Measurements from ENCODE around the gene PON2. TPM values are rescaled to one million over a fixed set of nuclear protein-coding genes. Genes with fewer than 3 reads are reported as not detected.

The PON2 gene
- total and polyA plus RNA-seq, 2 donors (not counting 1 experiment from before 2014, with no cell fraction given) = 7.5 to 8.3 TPM

DNA sequence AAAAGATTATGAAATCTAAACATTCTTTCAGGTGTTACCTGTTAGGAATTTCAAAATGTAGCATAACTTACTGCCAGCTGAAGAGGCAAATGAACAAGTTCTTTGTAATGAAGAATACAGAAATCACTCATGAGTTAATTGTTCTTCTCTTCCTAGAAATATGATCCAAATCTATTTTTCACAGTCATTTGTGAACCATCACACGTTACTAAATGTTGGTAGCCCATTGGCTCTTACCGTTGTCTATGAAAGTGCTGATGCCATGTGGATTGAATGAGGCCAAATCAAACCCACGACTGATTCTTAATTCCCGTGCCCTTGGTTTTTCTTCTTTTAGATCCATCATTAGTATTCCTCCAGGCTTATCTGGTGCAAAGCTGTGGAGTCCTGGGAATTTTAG, 22.8 kb downstream of the PON2 start:
- Histone ChIP-seq H3K27me3 (replicated peaks in 1 of 4; ENCODE audit: control extremely low read depth in 1 of 4, control insufficient read depth in 3 of 4, insufficient read depth in 4 of 4, low read length in 3 of 4) (no peaks in the 10 kb centered on the region), H3K79me2 (ENCODE audit: control insufficient read depth, insufficient read depth, low read length) (no peaks in the 10 kb centered on the region), H2AFZ (ENCODE audit: insufficient read depth, low read depth, low read length, poor library complexity, severe bottlenecking) (no peak overlapping the region), H3K4me2 (replicated peaks; ENCODE audit: low read depth, low read length, poor library complexity, severe bottlenecking) (no peak overlapping the region), H3K4me3 (ENCODE audit: control extremely low read depth in 1 of 5, extremely low read depth in 1 of 5, insufficient read depth in 1 of 5, low read depth in 2 of 5, low read length in 4 of 5) (no peak overlapping the region), H3K4me1 (ENCODE audit: control insufficient read depth in 2 of 2, insufficient read depth in 2 of 2, low read length in 2 of 2) (no peaks in the 10 kb centered on the region), H3K27ac (ENCODE audit: low read length in 2 of 2) (no peak overlapping the region), H4K20me1 (ENCODE audit: control insufficient read depth, insufficient read depth, low read length, poor library complexity, severe bottlenecking) (no peaks in the 10 kb centered on the region), H3K9me3 (ENCODE audit: control extremely low read depth in 1 of 3, control insufficient read depth in 2 of 3, insufficient read depth in 1 of 3, low read length in 2 of 3) (no peaks in the 10 kb centered on the region), H3K36me3 (replicated peaks in 1 of 2; ENCODE audit: control extremely low read depth in 1 of 2, control insufficient read depth in 1 of 2, extremely low read depth in 1 of 2, insufficient read depth in 2 of 2, low read length in 1 of 2) (peaks cover 0 to 2% of the 10 kb centered on the region in 2 experiments), H3K9ac (ENCODE audit: low read length) (no peak overlapping the region)
- Mint-ChIP-seq H3K4me1 (no peaks in the 10 kb centered on the region), H3K27me3 (no peaks in the 10 kb centered on the region), H3K27ac (no peak overlapping the region), H3K9me3 (ENCODE audit: insufficient read depth) (no peaks in the 10 kb centered on the region), H3K4me3 (no peak overlapping the region)
- DNase-seq (no peak), ATAC-seq (ENCODE audit: low read depth) (no peak)
- WGBS (ENCODE audit: insufficient coverage) = no CpG with 5 or more reads among the region's 4 CpGs
- ChIA-PET POLR2A (no interaction called here), CTCF (no interaction called here)
- TF ChIP-seq, protein P1, sequence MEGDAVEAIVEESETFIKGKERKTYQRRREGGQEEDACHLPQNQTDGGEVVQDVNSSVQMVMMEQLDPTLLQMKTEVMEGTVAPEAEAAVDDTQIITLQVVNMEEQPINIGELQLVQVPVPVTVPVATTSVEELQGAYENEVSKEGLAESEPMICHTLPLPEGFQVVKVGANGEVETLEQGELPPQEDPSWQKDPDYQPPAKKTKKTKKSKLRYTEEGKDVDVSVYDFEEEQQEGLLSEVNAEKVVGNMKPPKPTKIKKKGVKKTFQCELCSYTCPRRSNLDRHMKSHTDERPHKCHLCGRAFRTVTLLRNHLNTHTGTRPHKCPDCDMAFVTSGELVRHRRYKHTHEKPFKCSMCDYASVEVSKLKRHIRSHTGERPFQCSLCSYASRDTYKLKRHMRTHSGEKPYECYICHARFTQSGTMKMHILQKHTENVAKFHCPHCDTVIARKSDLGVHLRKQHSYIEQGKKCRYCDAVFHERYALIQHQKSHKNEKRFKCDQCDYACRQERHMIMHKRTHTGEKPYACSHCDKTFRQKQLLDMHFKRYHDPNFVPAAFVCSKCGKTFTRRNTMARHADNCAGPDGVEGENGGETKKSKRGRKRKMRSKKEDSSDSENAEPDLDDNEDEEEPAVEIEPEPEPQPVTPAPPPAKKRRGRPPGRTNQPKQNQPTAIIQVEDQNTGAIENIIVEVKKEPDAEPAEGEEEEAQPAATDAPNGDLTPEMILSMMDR (IDR thresholded peaks at IDR 0.05) = no peak
- TF ChIP-seq EZH2 (IDR thresholded peaks at IDR 0.05; ENCODE audit: borderline replicate concordance, insufficient read depth, low read depth, low read length, poor library complexity, severe bottlenecking) = no peak
- intact Hi-C loops (cut with micrococcal nuclease) = no loop called here

DNA sequence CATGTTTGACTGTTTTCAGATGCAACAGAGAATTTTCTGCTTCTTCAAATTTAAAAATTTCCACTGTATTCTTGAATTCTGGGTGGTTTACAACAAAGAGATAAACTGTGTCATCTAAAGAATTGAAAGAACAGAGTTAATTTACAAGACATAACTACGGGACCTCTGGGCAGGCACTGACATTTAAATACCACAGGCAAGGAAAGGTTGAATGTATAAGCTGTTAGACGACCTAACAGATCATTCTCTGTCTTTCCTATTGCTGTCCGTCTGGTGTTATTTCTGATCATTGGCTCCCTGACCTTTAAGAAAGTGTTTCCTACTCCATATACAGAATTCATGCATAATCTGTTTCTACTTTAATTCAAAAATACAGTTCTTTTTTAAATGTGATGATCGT, 23.2 kb downstream of the PON2 start:
- no peak for DNase-seq
- Mint-ChIP-seq H3K4me3 (no peak overlapping the region), H3K9me3 (ENCODE audit: insufficient read depth) (no peaks in the 10 kb centered on the region), H3K4me1 (no peaks in the 10 kb centered on the region), H3K27ac (no peak overlapping the region), H3K27me3 (no peaks in the 10 kb centered on the region)
- Histone ChIP-seq H3K4me3 (ENCODE audit: control extremely low read depth in 1 of 5, extremely low read depth in 1 of 5, insufficient read depth in 1 of 5, low read depth in 2 of 5, low read length in 4 of 5) (no peak overlapping the region), H4K20me1 (ENCODE audit: control insufficient read depth, insufficient read depth, low read length, poor library complexity, severe bottlenecking) (no peaks in the 10 kb centered on the region), H3K9ac (ENCODE audit: low read length) (no peak overlapping the region), H3K27ac (ENCODE audit: low read length in 2 of 2) (no peak overlapping the region), H3K4me2 (replicated peaks; ENCODE audit: low read depth, low read length, poor library complexity, severe bottlenecking) (no peak overlapping the region), H3K36me3 (replicated peaks in 1 of 2; ENCODE audit: control extremely low read depth in 1 of 2, control insufficient read depth in 1 of 2, extremely low read depth in 1 of 2, insufficient read depth in 2 of 2, low read length in 1 of 2) (peaks cover 0 to 2% of the 10 kb centered on the region in 2 experiments), H3K27me3 (replicated peaks in 1 of 4; ENCODE audit: control extremely low read depth in 1 of 4, control insufficient read depth in 3 of 4, insufficient read depth in 4 of 4, low read length in 3 of 4) (no peaks in the 10 kb centered on the region), H3K9me3 (ENCODE audit: control extremely low read depth in 1 of 3, control insufficient read depth in 2 of 3, insufficient read depth in 1 of 3, low read length in 2 of 3) (no peaks in the 10 kb centered on the region), H3K4me1 (ENCODE audit: control insufficient read depth in 2 of 2, insufficient read depth in 2 of 2, low read length in 2 of 2) (no peaks in the 10 kb centered on the region), H3K79me2 (ENCODE audit: control insufficient read depth, insufficient read depth, low read length) (no peaks in the 10 kb centered on the region), H2AFZ (ENCODE audit: insufficient read depth, low read depth, low read length, poor library complexity, severe bottlenecking) (no peak overlapping the region)
- no CpG with 5 or more reads among the region's 4 CpGs for WGBS (ENCODE audit: insufficient coverage)
- TF ChIP-seq, protein P1 (IDR thresholded peaks at IDR 0.05) = no peak
- no peak for TF ChIP-seq EZH2 (IDR thresholded peaks at IDR 0.05; ENCODE audit: borderline replicate concordance, insufficient read depth, low read depth, low read length, poor library complexity, severe bottlenecking)
- no peak for ATAC-seq (ENCODE audit: low read depth)
- intact Hi-C loops (cut with micrococcal nuclease) = no loop called here
- ChIA-PET POLR2A (no interaction called here), CTCF (no interaction called here)
